ENCODE results near the gene PDE8A.

- TF ChIP-seq, protein P1, sequence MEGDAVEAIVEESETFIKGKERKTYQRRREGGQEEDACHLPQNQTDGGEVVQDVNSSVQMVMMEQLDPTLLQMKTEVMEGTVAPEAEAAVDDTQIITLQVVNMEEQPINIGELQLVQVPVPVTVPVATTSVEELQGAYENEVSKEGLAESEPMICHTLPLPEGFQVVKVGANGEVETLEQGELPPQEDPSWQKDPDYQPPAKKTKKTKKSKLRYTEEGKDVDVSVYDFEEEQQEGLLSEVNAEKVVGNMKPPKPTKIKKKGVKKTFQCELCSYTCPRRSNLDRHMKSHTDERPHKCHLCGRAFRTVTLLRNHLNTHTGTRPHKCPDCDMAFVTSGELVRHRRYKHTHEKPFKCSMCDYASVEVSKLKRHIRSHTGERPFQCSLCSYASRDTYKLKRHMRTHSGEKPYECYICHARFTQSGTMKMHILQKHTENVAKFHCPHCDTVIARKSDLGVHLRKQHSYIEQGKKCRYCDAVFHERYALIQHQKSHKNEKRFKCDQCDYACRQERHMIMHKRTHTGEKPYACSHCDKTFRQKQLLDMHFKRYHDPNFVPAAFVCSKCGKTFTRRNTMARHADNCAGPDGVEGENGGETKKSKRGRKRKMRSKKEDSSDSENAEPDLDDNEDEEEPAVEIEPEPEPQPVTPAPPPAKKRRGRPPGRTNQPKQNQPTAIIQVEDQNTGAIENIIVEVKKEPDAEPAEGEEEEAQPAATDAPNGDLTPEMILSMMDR (IDR thresholded peaks at IDR 0.05): no peak
- TF ChIP-seq POLR2A (IDR thresholded peaks at IDR 0.05) (no peak), EP300 (IDR thresholded peaks at IDR 0.05) (no peak)
Measured at GRCh38 chr15:85073556-85074194, 92.0 kb downstream of the PDE8A start.

Measured in tibial nerve (tissue), 4 donors.